ENCODE results near the gene GPR152.

DNA sequence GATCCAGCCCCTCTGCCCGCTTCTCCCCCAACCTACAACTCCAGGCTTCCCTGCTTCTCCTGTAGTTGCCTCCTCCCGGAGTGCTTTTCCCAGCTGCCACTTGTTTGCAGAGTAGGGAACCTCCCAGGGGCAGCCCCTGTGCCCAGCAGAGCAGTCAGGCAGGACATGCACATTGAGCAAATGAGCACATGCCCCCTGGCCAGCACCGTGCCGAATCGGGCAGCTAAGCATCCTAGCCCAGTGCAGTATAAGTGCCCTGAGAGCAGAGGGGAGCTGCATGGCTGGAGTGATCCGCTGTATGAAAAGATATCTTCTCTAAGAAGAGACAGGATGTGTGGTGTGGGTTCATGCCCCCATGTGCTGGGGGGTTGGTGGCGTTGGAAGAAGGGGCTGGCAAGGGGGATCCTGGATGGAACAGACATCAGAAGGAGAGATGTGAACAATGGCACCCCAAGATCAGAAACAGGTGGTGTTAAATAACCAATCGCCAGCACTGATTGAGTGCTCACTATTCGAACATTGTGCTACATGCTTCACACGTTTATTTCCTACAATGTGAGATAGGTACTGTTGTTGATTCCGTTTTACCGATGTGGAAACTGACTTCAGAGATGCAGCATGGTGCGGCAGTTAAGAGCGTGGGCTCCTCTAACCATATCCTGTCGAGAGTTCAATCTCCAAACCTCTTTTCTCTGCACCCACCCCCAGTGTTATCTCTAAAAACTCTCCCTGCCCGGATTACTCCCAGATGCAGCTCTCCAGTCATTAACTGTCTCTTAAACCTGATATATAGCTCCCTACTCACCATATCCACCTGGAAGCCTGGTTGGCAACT, 31.5 kb upstream of the GPR152 start:
- TF ChIP-seq CTCF (IDR thresholded peaks at IDR 0.05; ENCODE audit: low read depth, low read length): no peak
- no peak for TF ChIP-seq EZH2phosphoT487 (IDR thresholded peaks at IDR 0.05; ENCODE audit: low read depth)

All from OCI-LY3 (cell line).